NCI-H2107 treated with DMSO at 0.1 percent for 48 hours (cell line): ENCODE measurements around the gene ELF3.
"Not testable (repeated sequence)": the region's sequence is repeated elsewhere in the genome, so short reads cannot be mapped to it uniquely, and the experiment has no call there.

Experiments used
- DNase-seq: peaks from one replicate; lab custom pipeline; 2025; ENCODE audit not compliant: unreplicated experiment; lab: John Stamatoyannopoulos, UW

ELF3 gene

DNA sequence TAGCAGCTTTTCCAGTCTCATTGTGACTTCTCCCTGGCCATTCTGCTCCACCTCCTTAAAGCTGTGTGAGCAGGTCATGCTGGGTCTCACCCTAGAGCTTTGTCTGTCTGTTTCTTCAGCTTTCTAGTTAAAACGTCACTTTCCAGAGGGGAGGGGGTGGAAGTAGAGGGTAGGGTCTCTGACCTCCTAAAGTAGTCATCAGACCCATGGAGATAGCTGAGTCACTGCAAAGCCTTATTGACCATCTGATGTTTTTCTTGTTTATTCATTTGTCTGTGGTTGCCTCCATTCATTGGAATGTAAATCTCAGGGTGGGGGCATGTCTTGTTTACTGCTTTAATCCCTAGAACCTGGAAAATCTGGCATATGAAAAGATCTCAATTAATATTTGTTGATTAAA, 52.7 kb downstream of the ELF3 start:
- DNase-seq = no peak

DNA sequence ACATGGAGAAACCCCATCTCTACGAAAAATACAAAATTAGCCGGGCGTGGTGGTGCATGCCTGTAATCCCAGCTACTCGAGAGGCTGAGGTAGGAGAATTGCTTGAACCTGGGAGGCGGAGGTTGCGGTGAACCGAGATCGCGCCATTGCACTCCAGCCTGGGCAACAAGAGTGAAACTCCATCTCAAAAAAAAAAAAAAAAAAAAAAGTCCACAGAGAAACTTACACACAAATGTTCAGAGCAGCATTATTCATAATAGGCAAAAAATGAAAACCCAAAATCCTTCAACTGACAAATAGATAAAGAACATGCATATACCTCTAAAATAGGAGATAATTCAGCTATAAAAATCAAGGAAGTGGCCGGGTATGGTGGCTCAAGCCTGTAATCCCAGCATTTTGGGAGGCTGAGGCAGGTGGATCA, 54.5 kb downstream of the ELF3 start:
- DNase-seq = not testable (repeated sequence)
